IPS-18a (cell line): Measurements from ENCODE around the gene ZNF816.
"Not testable (repeated sequence)": the region's sequence is repeated elsewhere in the genome, so short reads cannot be mapped to it uniquely, and the experiment has no call there.

Source experiments
- H3K27ac ChIP-seq: one replicate; pipeline ENCODE4 v1.5.1; 2013; ENCODE audit warnings: low read length
- H3K27me3 ChIP-seq: one replicate; pipeline ENCODE4 v1.6.1; 2013; ENCODE audit warnings: mild to moderate bottlenecking, low read length; ENCODE audit not compliant: control insufficient read depth, insufficient read depth
- H3K36me3 ChIP-seq: one replicate; pipeline ENCODE4 v1.6.1; 2013; ENCODE audit warnings: low read depth, low read length; ENCODE audit not compliant: control insufficient read depth
- H3K4me1 ChIP-seq: one replicate; pipeline ENCODE4 v1.6.1; 2013; ENCODE audit warnings: low read depth, low read length; ENCODE audit not compliant: control insufficient read depth
- H3K4me3 ChIP-seq: one replicate; pipeline ENCODE4 v1.5.1; 2013; ENCODE audit warnings: low read length
- H3K9ac ChIP-seq: one replicate; pipeline ENCODE4 v1.6.1; 2013; ENCODE audit warnings: mild to moderate bottlenecking, low read length, moderate library complexity
- H3K9me3 ChIP-seq: one replicate; pipeline ENCODE4 v1.6.1; 2013; ENCODE audit warnings: low read depth, low read length; ENCODE audit not compliant: control insufficient read depth

ZNF816 gene

GRCh38 chr19:52922841-52923777 lies 39.6 kb downstream of the ZNF816 start, which contains the start of gene ZNF888:
TSS of gene ZNF888 (minus strand) at chr19:52923428. CDS start at chr19:52917873, 5,555 bp downstream.
- H3K9ac ChIP-seq = peak within 1 kb of the TSS; percentile 79
- no peaks in the 10 kb centered on the region for H3K27me3 ChIP-seq
- H3K27ac ChIP-seq = peak within 1 kb of the TSS; percentile 35
- H3K9me3 ChIP-seq = no peaks in the 10 kb centered on the region
- H3K4me1 ChIP-seq = peaks cover 11% of the 10 kb centered on the region
- H3K36me3 ChIP-seq = no peaks in the 10 kb centered on the region
- peak within 1 kb of the TSS; percentile 95 for H3K4me3 ChIP-seq

DNA sequence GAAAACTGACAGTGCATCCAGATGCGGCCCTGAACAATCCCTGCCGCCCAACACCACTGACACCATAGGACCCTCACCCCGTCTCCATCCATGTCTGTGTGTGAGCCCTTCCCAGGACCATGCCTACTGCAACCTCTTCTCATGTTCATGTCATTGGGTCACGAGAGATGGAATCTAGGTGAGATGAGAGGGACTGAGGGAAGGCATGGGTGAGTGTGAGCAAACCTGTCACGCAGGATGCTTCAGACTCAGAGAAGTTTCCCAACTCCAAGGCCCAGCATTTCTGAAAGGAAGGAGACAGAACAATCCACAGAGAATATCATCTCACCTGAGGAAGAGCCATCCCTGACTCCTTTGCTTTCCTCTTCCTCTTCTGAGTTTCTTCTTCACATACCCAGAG lies 45.1 kb downstream of the ZNF816 start:
- Histone ChIP-seq H3K27ac (no peak overlapping the region), H3K9me3 (no peaks in the 10 kb centered on the region), H3K4me3 (no peak overlapping the region), H3K27me3 (no peaks in the 10 kb centered on the region), H3K36me3 (peaks cover 5% of the 10 kb centered on the region), H3K4me1 (peaks cover 4% of the 10 kb centered on the region), H3K9ac (no peak overlapping the region)

- no peaks in the 10 kb centered on the region for H3K9me3 ChIP-seq
- no peak overlapping the region for H3K4me3 ChIP-seq
- peaks cover 23% of the 10 kb centered on the region for H3K36me3 ChIP-seq
- no peak overlapping the region for H3K9ac ChIP-seq
- H3K27ac ChIP-seq = no peak overlapping the region
- no peaks in the 10 kb centered on the region for H3K4me1 ChIP-seq
- no peaks in the 10 kb centered on the region for H3K27me3 ChIP-seq
Measured at GRCh38 chr19:52910648-52911047, 52.0 kb downstream of the ZNF816 start.

GRCh38 chr19:52904052-52904780 lies 58.5 kb downstream of the ZNF816 start:
- H3K27ac ChIP-seq, H3K9ac ChIP-seq, H3K4me3 ChIP-seq, H3K4me1 ChIP-seq, H3K9me3 ChIP-seq, H3K27me3 ChIP-seq: not testable (repeated sequence)
- H3K36me3 ChIP-seq = peaks cover 18% of the 10 kb centered on the region

DNA sequence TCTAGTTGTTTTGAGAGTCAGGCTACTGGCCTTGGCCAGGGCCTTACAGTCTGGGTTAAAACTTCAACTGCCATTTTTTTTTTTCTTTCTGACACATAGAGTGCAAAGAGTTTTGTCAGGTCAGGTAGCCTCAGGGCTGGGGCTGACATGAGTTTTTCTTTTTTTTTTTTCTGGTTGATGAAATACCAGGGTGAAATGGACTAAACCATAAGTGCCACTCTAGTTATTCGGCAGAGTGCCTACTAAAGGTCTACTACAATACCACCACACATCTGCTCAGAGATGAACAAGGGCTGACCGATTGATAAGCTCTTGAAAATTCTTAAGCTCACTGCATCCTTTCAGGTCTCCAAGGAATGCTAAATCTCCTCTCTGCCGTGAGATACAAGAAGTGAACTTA lies 60.8 kb downstream of the ZNF816 start:
- Histone ChIP-seq H3K4me3 (no peak overlapping the region), H3K36me3 (peaks cover 5% of the 10 kb centered on the region), H3K27ac (no peak overlapping the region)

More for the DNA sequence above, 60.8 kb downstream of the ZNF816 start:
- no peak overlapping the region for H3K9ac ChIP-seq
- H3K4me1 ChIP-seq = peaks cover 12% of the 10 kb centered on the region
- H3K27me3 ChIP-seq = no peaks in the 10 kb centered on the region
- no peaks in the 10 kb centered on the region for H3K9me3 ChIP-seq
